Measurements from ENCODE around the gene ARL8A.
"Not testable (repeated sequence)": the region's sequence is repeated elsewhere in the genome, so short reads cannot be mapped to it uniquely, and the experiment has no call there.

ARL8A gene

GRCh38 chr1:202168861-202169260 is 24.3 kb upstream of the ARL8A start:
- DNase-seq (ENCODE audit: extremely low read depth, insufficient read length), result no peak
- Histone ChIP-seq H3K4me3 (replicated peaks; ENCODE audit: low read depth, low read length) (no peak overlapping the region), H3K36me3 (ENCODE audit: control insufficient read depth, insufficient read depth, low read length) (no peaks in the 10 kb centered on the region), H3K27me3 (replicated peaks; ENCODE audit: control insufficient read depth, insufficient read depth, low read length) (no peaks in the 10 kb centered on the region)
- no peak for TF ChIP-seq CTCF (IDR thresholded peaks at IDR 0.05; ENCODE audit: insufficient read depth, low read length, poor library complexity, severe bottlenecking)

- Histone ChIP-seq H3K27me3 (replicated peaks; ENCODE audit: control insufficient read depth, insufficient read depth, low read length) (no peaks in the 10 kb centered on the region), H3K4me3 (replicated peaks; ENCODE audit: low read depth, low read length) (no peak overlapping the region), H3K36me3 (ENCODE audit: control insufficient read depth, insufficient read depth, low read length) (no peaks in the 10 kb centered on the region)
- no peak for DNase-seq (ENCODE audit: extremely low read depth, insufficient read length)
- no peak for TF ChIP-seq CTCF (IDR thresholded peaks at IDR 0.05; ENCODE audit: insufficient read depth, low read length, poor library complexity, severe bottlenecking)
Measured at GRCh38 chr1:202167708-202168415, 23.3 kb upstream of the ARL8A start.

- H3K4me3 ChIP-seq (replicated peaks; ENCODE audit: low read depth, low read length); H3K27me3 ChIP-seq (replicated peaks; ENCODE audit: control insufficient read depth, insufficient read depth, low read length); H3K36me3 ChIP-seq (ENCODE audit: control insufficient read depth, insufficient read depth, low read length); DNase-seq (ENCODE audit: extremely low read depth, insufficient read length): not testable (repeated sequence)
Measured at GRCh38 chr1:202167054-202167453, 22.5 kb upstream of the ARL8A start.

GRCh38 chr1:202165942-202166843 is 21.7 kb upstream of the ARL8A start:
- H3K4me3 ChIP-seq (replicated peaks; ENCODE audit: low read depth, low read length), result no peak overlapping the region
- no peak for DNase-seq (ENCODE audit: extremely low read depth, insufficient read length)
- TF ChIP-seq CTCF (IDR thresholded peaks at IDR 0.05; ENCODE audit: insufficient read depth, low read length, poor library complexity, severe bottlenecking), result no peak
- no peaks in the 10 kb centered on the region for H3K36me3 ChIP-seq (ENCODE audit: control insufficient read depth, insufficient read depth, low read length)
- H3K27me3 ChIP-seq (replicated peaks; ENCODE audit: control insufficient read depth, insufficient read depth, low read length), result no peaks in the 10 kb centered on the region

GRCh38 chr1:202165267-202165941 is 20.9 kb upstream of the ARL8A start:
- TF ChIP-seq CTCF (IDR thresholded peaks at IDR 0.05; ENCODE audit: insufficient read depth, low read length, poor library complexity, severe bottlenecking), result no peak
- no peak overlapping the region for H3K4me3 ChIP-seq (replicated peaks; ENCODE audit: low read depth, low read length)
- DNase-seq (ENCODE audit: extremely low read depth, insufficient read length), result no peak
- no peaks in the 10 kb centered on the region for H3K36me3 ChIP-seq (ENCODE audit: control insufficient read depth, insufficient read depth, low read length)
- H3K27me3 ChIP-seq (replicated peaks; ENCODE audit: control insufficient read depth, insufficient read depth, low read length), result no peaks in the 10 kb centered on the region

Measured in GM06990 (cell line).